Astrocyte (in vitro differentiated cells and primary cell): Measurements from ENCODE around the gene PDP2. TPM values are rescaled to one million over a fixed set of nuclear protein-coding genes. Genes with fewer than 3 reads are reported as not detected.

Experiments used
- DNase-seq: peaks from one replicate; pipeline ENCODE4 v3.0.0-alpha.2; 2010; ENCODE audit warnings: low read depth
- FAIRE-seq: peaks from 2 replicates; lab custom pipeline; 2011; peaks lifted over from hg19 to GRCh38; lab: Jason Lieb, UNC
- H2AFZ ChIP-seq: 2 replicates; pipeline ENCODE4 v1.6.0; 2012; ENCODE audit warnings: low read depth, low read length, inconsistent platforms
- H3K27ac ChIP-seq: 2 replicates; pipeline ENCODE4 v1.5.1; 2011; ENCODE audit warnings: low read depth, low read length, inconsistent platforms
- H3K27me3 ChIP-seq: 2 replicates; pipeline ENCODE4 v1.6.0; 2011; ENCODE audit warnings: low read length, inconsistent platforms; ENCODE audit not compliant: insufficient read depth
- H3K36me3 ChIP-seq: 2 replicates; pipeline ENCODE4 v1.5.1; 2011; ENCODE audit warnings: low read length, inconsistent platforms; ENCODE audit not compliant: insufficient read depth
- H3K4me1 ChIP-seq: 2 replicates; pipeline ENCODE4 v1.5.1; 2011; ENCODE audit warnings: low read length, inconsistent platforms; ENCODE audit not compliant: insufficient read depth
- H3K4me2 ChIP-seq: 2 replicates; pipeline ENCODE4 v1.6.0; 2012; ENCODE audit warnings: low read length, inconsistent platforms
- H3K4me3 ChIP-seq: 2 replicates; pipeline ENCODE4 v1.5.1; 2011; ENCODE audit warnings: low read depth, mild to moderate bottlenecking, low read length, inconsistent platforms; ENCODE audit not compliant: insufficient read depth
- H3K79me2 ChIP-seq: 2 replicates; pipeline ENCODE4 v1.6.0; 2012; ENCODE audit warnings: mild to moderate bottlenecking, low read length, inconsistent platforms; ENCODE audit not compliant: insufficient read depth
- H3K9ac ChIP-seq: 2 replicates; pipeline ENCODE4 v1.6.0; 2012; ENCODE audit warnings: mild to moderate bottlenecking, low read length, inconsistent platforms
- H3K9me3 ChIP-seq: 2 replicates; pipeline ENCODE4 v1.5.1; 2012; ENCODE audit warnings: low read depth, mild to moderate bottlenecking, low read length, inconsistent platforms; ENCODE audit not compliant: insufficient read depth
- H4K20me1 ChIP-seq: 2 replicates; pipeline ENCODE4 v1.6.0; 2012; ENCODE audit warnings: low read length, inconsistent platforms; ENCODE audit not compliant: insufficient read depth
- H3K27ac Mint-ChIP-seq: one replicate; pipeline ENCODE4 v1.8.0; 2021; ENCODE audit warnings: mild to moderate bottlenecking, mixed read lengths; ENCODE audit not compliant: unreplicated experiment
- H3K27me3 Mint-ChIP-seq: one replicate; pipeline ENCODE4 v1.8.0; 2021; ENCODE audit warnings: low read depth, mixed read lengths; ENCODE audit not compliant: unreplicated experiment
- H3K36me3 Mint-ChIP-seq: one replicate; pipeline ENCODE4 v1.8.0; 2021; ENCODE audit warnings: low read depth, mixed read lengths; ENCODE audit not compliant: unreplicated experiment
- H3K4me1 Mint-ChIP-seq: one replicate; pipeline ENCODE4 v1.8.0; 2021; ENCODE audit warnings: low read depth, mixed read lengths; ENCODE audit not compliant: unreplicated experiment
- H3K4me3 Mint-ChIP-seq: one replicate; pipeline ENCODE4 v1.8.0; 2021; ENCODE audit warnings: mild to moderate bottlenecking, moderate library complexity, mixed read lengths; ENCODE audit not compliant: unreplicated experiment
- H3K9me3 Mint-ChIP-seq: one replicate; pipeline ENCODE4 v1.8.0; 2021; ENCODE audit warnings: mild to moderate bottlenecking, mixed read lengths; ENCODE audit not compliant: unreplicated experiment
- EZH2 ChIP-seq: IDR thresholded peaks from 2 replicates; pipeline ENCODE4 v1.6.1; 2012; ENCODE audit warnings: mild to moderate bottlenecking, low read length, inconsistent platforms; ENCODE audit not compliant: insufficient read depth
- total RNA-seq: library from RNA; stranded (reverse); gene quantifications from 2 replicates; pipeline ENCODE4 v1.2.1, GENCODE V29; 2021
- TF ChIP-seq, protein P1 (sequence below): IDR thresholded peaks from 2 replicates; pipeline ENCODE4 v1.5.1; 2011; ENCODE audit warnings: low read depth, mild to moderate bottlenecking, inconsistent platforms, low read length, moderate library complexity; ENCODE audit not compliant: insufficient read depth

Gene PDP2
- total RNA-seq, 1 donor from 2014 or later = 16.8 TPM

DNA sequence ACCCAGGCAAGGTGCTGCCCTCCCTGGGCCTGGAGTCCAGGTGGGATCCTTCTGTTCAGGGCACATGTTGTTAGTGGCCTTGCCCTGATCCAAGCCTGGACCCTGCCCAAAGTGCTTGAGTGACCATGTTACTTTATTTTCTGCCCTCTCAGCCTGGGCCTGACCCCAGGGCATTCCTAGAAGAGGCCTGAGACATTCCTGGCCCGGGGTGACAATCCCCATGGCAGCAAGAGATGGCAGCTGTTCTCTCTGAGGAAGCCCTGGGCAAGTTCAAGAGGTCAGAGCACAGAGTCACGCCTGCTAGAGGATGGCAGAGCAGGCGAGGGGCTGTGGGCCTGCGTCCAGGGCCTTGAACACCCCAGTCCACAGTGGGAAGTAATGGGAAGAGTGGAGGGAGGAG, 33.4 kb downstream of the PDP2 start:
- FAIRE-seq = no peak
- Histone ChIP-seq H3K36me3 (no peaks in the 10 kb centered on the region), H3K9ac (no peak overlapping the region), H3K79me2 (no peaks in the 10 kb centered on the region), H3K27me3 (peaks cover 11% of the 10 kb centered on the region), H2AFZ (no peak overlapping the region), H3K9me3 (no peaks in the 10 kb centered on the region), H3K27ac (no peak overlapping the region), H3K4me1 (no peaks in the 10 kb centered on the region), H4K20me1 (no peaks in the 10 kb centered on the region), H3K4me2 (no peak overlapping the region), H3K4me3 (no peak overlapping the region)
- H3K4me1 Mint-ChIP-seq = no peaks in the 10 kb centered on the region
- no peak overlapping the region for H3K27ac Mint-ChIP-seq
- H3K27me3 Mint-ChIP-seq = peaks cover 63% of the 10 kb centered on the region
- DNase-seq = no peak
- peaks cover 7% of the 10 kb centered on the region for H3K9me3 Mint-ChIP-seq
- no peak for TF ChIP-seq EZH2
- TF ChIP-seq, protein P1, sequence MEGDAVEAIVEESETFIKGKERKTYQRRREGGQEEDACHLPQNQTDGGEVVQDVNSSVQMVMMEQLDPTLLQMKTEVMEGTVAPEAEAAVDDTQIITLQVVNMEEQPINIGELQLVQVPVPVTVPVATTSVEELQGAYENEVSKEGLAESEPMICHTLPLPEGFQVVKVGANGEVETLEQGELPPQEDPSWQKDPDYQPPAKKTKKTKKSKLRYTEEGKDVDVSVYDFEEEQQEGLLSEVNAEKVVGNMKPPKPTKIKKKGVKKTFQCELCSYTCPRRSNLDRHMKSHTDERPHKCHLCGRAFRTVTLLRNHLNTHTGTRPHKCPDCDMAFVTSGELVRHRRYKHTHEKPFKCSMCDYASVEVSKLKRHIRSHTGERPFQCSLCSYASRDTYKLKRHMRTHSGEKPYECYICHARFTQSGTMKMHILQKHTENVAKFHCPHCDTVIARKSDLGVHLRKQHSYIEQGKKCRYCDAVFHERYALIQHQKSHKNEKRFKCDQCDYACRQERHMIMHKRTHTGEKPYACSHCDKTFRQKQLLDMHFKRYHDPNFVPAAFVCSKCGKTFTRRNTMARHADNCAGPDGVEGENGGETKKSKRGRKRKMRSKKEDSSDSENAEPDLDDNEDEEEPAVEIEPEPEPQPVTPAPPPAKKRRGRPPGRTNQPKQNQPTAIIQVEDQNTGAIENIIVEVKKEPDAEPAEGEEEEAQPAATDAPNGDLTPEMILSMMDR = no peak
- H3K36me3 Mint-ChIP-seq = no peaks in the 10 kb centered on the region
- H3K4me3 Mint-ChIP-seq = no peak overlapping the region

- no peaks in the 10 kb centered on the region for H3K79me2 ChIP-seq
- no peaks in the 10 kb centered on the region for H3K36me3 ChIP-seq
- peaks cover 67% of the 10 kb centered on the region for H3K27me3 Mint-ChIP-seq
- H4K20me1 ChIP-seq = no peaks in the 10 kb centered on the region
- H3K4me1 ChIP-seq = no peaks in the 10 kb centered on the region
- no peaks in the 10 kb centered on the region for H3K9me3 ChIP-seq
- FAIRE-seq (no peak), DNase-seq (no peak)
- H3K4me2 ChIP-seq = no peak overlapping the region
- no peak overlapping the region for H3K4me3 Mint-ChIP-seq
- TF ChIP-seq, protein P1 = no peak
- no peak for TF ChIP-seq EZH2
- H3K27ac ChIP-seq = no peak overlapping the region
- no peaks in the 10 kb centered on the region for H3K4me1 Mint-ChIP-seq
- no peak overlapping the region for H2AFZ ChIP-seq
- no peak overlapping the region for H3K9ac ChIP-seq
- no peak overlapping the region for H3K4me3 ChIP-seq
- H3K27me3 ChIP-seq = peaks cover 12% of the 10 kb centered on the region
- peaks cover 7% of the 10 kb centered on the region for H3K9me3 Mint-ChIP-seq
- no peak overlapping the region for H3K27ac Mint-ChIP-seq
- H3K36me3 Mint-ChIP-seq = no peaks in the 10 kb centered on the region
Measured at GRCh38 chr16:66914541-66914940, 34.2 kb downstream of the PDP2 start.

GRCh38 chr16:66915041-66915440, 34.7 kb downstream of the PDP2 start:
- H3K27me3 ChIP-seq = peaks cover 16% of the 10 kb centered on the region
- H3K4me1 Mint-ChIP-seq = no peaks in the 10 kb centered on the region
- TF ChIP-seq, protein P1 = no peak
- no peak for TF ChIP-seq EZH2
- H3K4me2 ChIP-seq = no peak overlapping the region
- peaks cover under 1% of the 10 kb centered on the region for H3K4me1 ChIP-seq
- H3K4me3 Mint-ChIP-seq = no peak overlapping the region
- no peaks in the 10 kb centered on the region for H3K9me3 ChIP-seq
- H3K36me3 Mint-ChIP-seq = no peaks in the 10 kb centered on the region
- H3K27ac Mint-ChIP-seq = no peak overlapping the region
- H3K9me3 Mint-ChIP-seq = peaks cover 7% of the 10 kb centered on the region
- no peak overlapping the region for H2AFZ ChIP-seq
- H3K9ac ChIP-seq = no peak overlapping the region
- peaks cover 68% of the 10 kb centered on the region for H3K27me3 Mint-ChIP-seq
- no peaks in the 10 kb centered on the region for H3K36me3 ChIP-seq
- FAIRE-seq (no peak), DNase-seq (no peak)
- no peaks in the 10 kb centered on the region for H4K20me1 ChIP-seq
- H3K4me3 ChIP-seq = no peak overlapping the region
- no peak overlapping the region for H3K27ac ChIP-seq
- H3K79me2 ChIP-seq = no peaks in the 10 kb centered on the region
